ENCODE data around the gene ZFHX3. TPM values are rescaled to one million over a fixed set of nuclear protein-coding genes. Genes with fewer than 3 reads are reported as not detected.

ZFHX3 gene
- total and polyA plus RNA-seq, 2 of the 8 experiments (the other 6 are each of a cell fraction or from before 2014, with no cell fraction given), result 0.08 to 0.99 TPM

GRCh38 chr16:73015612-73016487 is 32.1 kb downstream of the ZFHX3 start:
- Histone ChIP-seq H3K23me2 (ENCODE audit: low read depth, low read length) (no peaks in the 10 kb centered on the region), H3K27ac (ENCODE audit: low read depth, low read length) (no peak overlapping the region), H3K56ac (replicated peaks; ENCODE audit: insufficient read length, low read depth, low read length) (no peak overlapping the region), H4K91ac (replicated peaks; ENCODE audit: insufficient read length, low read length) (no peak overlapping the region), H3K79me2 (ENCODE audit: control insufficient read depth in 1 of 2, insufficient read depth in 2 of 2, low read length in 2 of 2) (no peaks in the 10 kb centered on the region), H4K5ac (ENCODE audit: insufficient read length, low read depth, low read length) (no peak overlapping the region), H2BK12ac (ENCODE audit: low read depth, low read length) (no peak overlapping the region), H3K4me2 (ENCODE audit: insufficient read depth in 1 of 2, low read depth in 2 of 2, low read length in 2 of 2) (no peak overlapping the region), H2BK5ac (ENCODE audit: low read depth, low read length) (no peak overlapping the region), H2BK20ac (ENCODE audit: low read length) (no peak overlapping the region), H3K18ac (ENCODE audit: extremely low read depth, low read length) (no peak overlapping the region), H3K4me3 (ENCODE audit: extremely low read depth in 1 of 4, insufficient read depth in 2 of 4, low read depth in 3 of 4, low read length in 4 of 4) (no peak overlapping the region), H3K23ac (ENCODE audit: insufficient read length) (no peak overlapping the region), H3K9me3 (ENCODE audit: insufficient read depth in 2 of 2, low read depth in 1 of 2, low read length in 1 of 2) (no peaks in the 10 kb centered on the region), H4K8ac (ENCODE audit: extremely low read depth, insufficient read depth, low read length) (no peak overlapping the region), H2AK5ac (ENCODE audit: low read depth, low read length) (no peak overlapping the region), H4K20me1 (replicated peaks in 1 of 2; ENCODE audit: control insufficient read depth in 1 of 2, insufficient read depth in 2 of 2, low read length in 2 of 2) (no peaks in the 10 kb centered on the region), H2BK15ac (ENCODE audit: low read length) (no peak overlapping the region), H3K79me1 (ENCODE audit: low read depth, low read length) (no peaks in the 10 kb centered on the region), H3K14ac (ENCODE audit: insufficient read length) (no peak overlapping the region), H3K9ac (replicated peaks in 1 of 4; ENCODE audit: extremely low read depth in 1 of 4, low read depth in 3 of 4, low read length in 3 of 4) (no peak overlapping the region), H2BK120ac (replicated peaks; ENCODE audit: low read depth, low read length) (no peak overlapping the region), H3K4ac (replicated peaks; ENCODE audit: insufficient read length, low read depth, low read length) (no peak overlapping the region), H3K4me1 (replicated peaks in 1 of 4; ENCODE audit: control insufficient read depth in 3 of 4, insufficient read depth in 4 of 4, low read length in 3 of 4) (no peaks in the 10 kb centered on the region; a peak in 1 of 7 replicates), H3K36me3 (ENCODE audit: control insufficient read depth in 2 of 4, insufficient read depth in 4 of 4, low read length in 3 of 4) (no peaks in the 10 kb centered on the region), H3K27me3 (replicated peaks in 1 of 4; ENCODE audit: control insufficient read depth in 3 of 4, extremely low read depth in 1 of 4, insufficient read depth in 3 of 4, low read length in 3 of 4) (peaks cover 0 to 5% (median 0%) of the 10 kb centered on the region in 4 experiments; a peak in 2 of 7 replicates), H2AFZ (ENCODE audit: low read length) (no peak overlapping the region)
- no peak for TF ChIP-seq POLR2AphosphoS5 (IDR thresholded peaks at IDR 0.05; ENCODE audit: low read depth, low read length)
- no peak for TF ChIP-seq SIX5 (IDR thresholded peaks at IDR 0.05; ENCODE audit: low read depth, low read length)
- TF ChIP-seq FOSL1 (IDR thresholded peaks at IDR 0.05; ENCODE audit: insufficient read depth, low read depth, low read length), result no peak
- TF ChIP-seq JUND (IDR thresholded peaks at IDR 0.05; ENCODE audit: low read length), result no peak
- no peak for TF ChIP-seq RAD21 (IDR thresholded peaks at IDR 0.05 in 1 of 2, conservative IDR thresholded peaks at IDR 0.05 in 1 of 2; ENCODE audit: low read depth in 2 of 2, low read length in 2 of 2)
- no peak for TF ChIP-seq YY1 (IDR thresholded peaks at IDR 0.05; ENCODE audit: low read depth, low read length)
- FAIRE-seq (no peak), DNase-seq (ENCODE audit: low read depth in 1 of 2, low spot score in 2 of 2) (no peak)
- CTCF ChIA-PET (ENCODE audit: partially characterized antibody), result interaction anchor here (0.6 to 1.1 kb wide), 5 partner anchors 7 to 21 kb away, joined by 3 to 5 read pairs (median 3); no protein-coding TSS in a partner anchor
- POLR2A ChIA-PET (ENCODE audit: partially characterized antibody), result no interaction called here
- WGBS, 2 experiments (ENCODE audit: extremely low coverage in 1 of 2, insufficient coverage in 1 of 2, insufficient read length in 1 of 2, insufficient replicate concordance in 2 of 2, low coverage in 1 of 2, low lambda C conversion rate in 2 of 2, missing lambda C conversion rate in 1 of 2), result 93% methylated on average over 18 of the region's 18 CpGs; no CpG with 5 or more reads in 1 of the 2 experiments
